HL-60 (cell line): Measurements from ENCODE around the gene IP6K2.

Experiments used
- DNase-seq, 2 experiments: peaks; one replicate each; pipeline ENCODE4 v3.0.0-alpha.2; 2010 to 2020; ENCODE audit warnings: low read depth in 1 of 2, low spot score in 1 of 2
- H3K27ac ChIP-seq: fragments of 250-450 bp; sonication (Bioruptor Pico); replicated peaks from 2 replicates; pipeline ENCODE4 v1.5.1; 2020; ENCODE audit warnings: mild to moderate bottlenecking, moderate library complexity
- H3K27me3 ChIP-seq: fragments of 250-450 bp; sonication (Bioruptor Pico); 2 replicates; pipeline ENCODE4 v1.5.1; 2021; ENCODE audit warnings: mild to moderate bottlenecking, moderate library complexity; ENCODE audit not compliant: insufficient read depth, poor library complexity, severe bottlenecking
- H3K4me3 ChIP-seq: replicated peaks from 2 replicates; pipeline ENCODE4 v1.5.1; 2011; ENCODE audit warnings: mild to moderate bottlenecking, control low read depth, low read length; ENCODE audit not compliant: insufficient read depth
- CTCF ChIP-seq: IDR thresholded peaks from one replicate; pipeline ENCODE4 v1.5.1; 2011; ENCODE audit warnings: low read length, control low read depth, inconsistent platforms; ENCODE audit not compliant: insufficient read depth
- GABPA ChIP-seq: IDR thresholded peaks from 2 replicates; pipeline ENCODE4 v1.6.1; 2012; ENCODE audit warnings: low read depth
- POLR2AphosphoS5 ChIP-seq: IDR thresholded peaks from 2 replicates; pipeline ENCODE4 v1.6.1; 2012; ENCODE audit warnings: low read depth
- REST ChIP-seq: IDR thresholded peaks from 2 replicates; pipeline ENCODE4 v1.6.1; 2012; ENCODE audit warnings: low read depth; ENCODE audit not compliant: insufficient replicate concordance
- SPI1 ChIP-seq: IDR thresholded peaks from 2 replicates; pipeline ENCODE4 v1.6.1; 2012; ENCODE audit warnings: low read depth, mild to moderate bottlenecking, borderline replicate concordance

The IP6K2 gene

GRCh38 chr3:48685603-48686511, 31.2 kb downstream of the IP6K2 start, which contains the start of gene NCKIPSD:
Gene NCKIPSD (minus strand): TSS chr3:48685915. CDS start chr3:48685807, 108 bp downstream.
- DNase-seq = peak; percentile 71 to 85
- TF ChIP-seq REST (no peak), SPI1 (no peak), POLR2AphosphoS5 (peak; percentile 74), CTCF (peak; percentile 58), GABPA (no peak)
- H3K4me3 ChIP-seq = peak within 1 kb of the TSS; percentile 94
- no peaks in the 10 kb centered on the region for H3K27me3 ChIP-seq
- H3K27ac ChIP-seq = peak within 1 kb of the TSS; percentile 73

- TF ChIP-seq GABPA (no peak), POLR2AphosphoS5 (no peak), REST (no peak), CTCF (no peak), SPI1 (no peak)
- no peak for DNase-seq
- Histone ChIP-seq H3K4me3 (peak overlapping the region; percentile 94), H3K27ac (peak overlapping the region; percentile 73), H3K27me3 (no peaks in the 10 kb centered on the region)
These were observed 31.8 kb downstream of the IP6K2 start for GRCh38 chr3:48685293-48685602.

DNA sequence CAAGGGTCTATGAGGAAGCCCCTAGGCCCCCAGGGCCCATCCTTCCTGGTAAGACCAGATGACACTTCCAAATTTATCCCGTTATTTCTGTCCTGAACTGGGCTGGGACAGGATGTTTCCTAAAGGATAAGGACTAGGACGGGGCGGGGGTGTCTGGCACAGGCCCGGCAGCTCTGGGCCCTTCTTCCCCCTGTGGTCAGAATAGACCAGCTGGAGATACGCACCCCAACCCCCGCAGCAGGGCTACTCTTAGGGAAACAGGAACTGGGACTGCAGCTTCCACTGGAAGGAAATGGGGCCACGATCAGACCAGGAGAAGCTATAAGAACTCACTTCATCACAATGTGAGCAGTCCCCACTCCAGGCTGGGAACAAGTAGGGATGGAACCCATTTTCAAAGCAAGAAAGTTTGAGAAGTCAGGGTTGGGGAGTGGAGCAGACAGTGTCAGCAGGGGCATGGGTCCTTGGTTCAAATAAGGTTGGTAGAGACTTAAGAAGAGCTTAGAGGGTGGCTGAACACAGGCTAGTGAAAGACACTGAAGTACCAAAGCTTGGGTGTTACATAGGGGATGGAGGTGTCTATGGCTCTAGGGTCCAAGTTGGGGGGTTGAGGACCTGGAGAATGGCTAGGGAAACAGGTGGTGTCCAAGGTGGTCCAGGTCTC, 32.4 kb downstream of the IP6K2 start:
- DNase-seq = peak; percentile 62 to 74
- Histone ChIP-seq H3K27me3 (no peaks in the 10 kb centered on the region), H3K4me3 (peak overlapping the region; percentile 94), H3K27ac (no peak overlapping the region)
- TF ChIP-seq REST (no peak), SPI1 (peak; percentile 91)
